ENCODE data around the gene CARD6.

- TF ChIP-seq HDGF (IDR thresholded peaks at IDR 0.05) (no peak), GABPA (IDR thresholded peaks at IDR 0.05; ENCODE audit: low read depth) (no peak), CTCF (IDR thresholded peaks at IDR 0.05 in 2 of 3, conservative IDR thresholded peaks at IDR 0.05 in 1 of 3; ENCODE audit: control insufficient read depth in 2 of 3, extremely low read depth in 1 of 3, insufficient read depth in 1 of 3, low read depth in 3 of 3, low read length in 3 of 3) (no peak), EP300 (IDR thresholded peaks at IDR 0.05; ENCODE audit: borderline replicate concordance in 1 of 2, control insufficient read depth in 1 of 2, low read depth in 2 of 2, low read length in 2 of 2) (no peak), ATF7 (IDR thresholded peaks at IDR 0.05; ENCODE audit: low read depth) (no peak), SMAD5 (IDR thresholded peaks at IDR 0.05; ENCODE audit: low read depth) (no peak), USF1 (IDR thresholded peaks at IDR 0.05; ENCODE audit: borderline replicate concordance, extremely low read length, insufficient read depth, low read depth, low read length) (no peak), ZBTB40 (IDR thresholded peaks at IDR 0.05; ENCODE audit: borderline replicate concordance) (no peak), ESRRA (IDR thresholded peaks at IDR 0.05; ENCODE audit: low read length) (no peak)
These were observed 68.6 kb downstream of the CARD6 start for GRCh38 chr5:40909723-40910122.

Measured in GM12878 (cell line).